ENCODE measurements around the gene FRK. TPM values are rescaled to one million over a fixed set of nuclear protein-coding genes. Genes with fewer than 3 reads are reported as not detected.

FRK gene
- total RNA-seq, 2 experiments from 2014 or later: not detected

GRCh38 chr6:116094041-116094440, 33.4 kb upstream of the FRK start:
- DNase-seq (no peak), ATAC-seq (ENCODE audit: poor library complexity) (no peak)
- TF ChIP-seq CTCF (IDR thresholded peaks at IDR 0.05): no peak
- no peaks in the 10 kb centered on the region for H3K36me3 Mint-ChIP-seq (ENCODE audit: low read depth)
- H3K27ac ChIP-seq (ENCODE audit: low read depth in 1 of 2, low read length in 2 of 2): no peak overlapping the region
- H3K27ac Mint-ChIP-seq: no peak overlapping the region
- H3K4me3 Mint-ChIP-seq: no peak overlapping the region
- no peaks in the 10 kb centered on the region for H3K4me1 Mint-ChIP-seq (ENCODE audit: low read depth)
- no peaks in the 10 kb centered on the region for H3K36me3 ChIP-seq (ENCODE audit: insufficient read depth, low read length)
- H3K9me3 Mint-ChIP-seq: peaks cover 3% of the 10 kb centered on the region
- CTCF ChIA-PET: no interaction called here
- POLR2A ChIA-PET: no interaction called here
- no peaks in the 10 kb centered on the region for H3K27me3 ChIP-seq (ENCODE audit: control insufficient read depth in 1 of 2, insufficient read depth in 2 of 2, low read length in 2 of 2)
- no peak overlapping the region for H3K4me3 ChIP-seq (ENCODE audit: low read length)
- intact Hi-C loops (cut with DNase I, micrococcal nuclease): no loop called here
- no peaks in the 10 kb centered on the region for H3K27me3 Mint-ChIP-seq
- no peaks in the 10 kb centered on the region for H3K4me1 ChIP-seq (ENCODE audit: insufficient read depth, low read length)
- H3K9me3 ChIP-seq (ENCODE audit: control insufficient read depth in 1 of 2, insufficient read depth in 1 of 2, low read length in 2 of 2): peaks cover 0 to 9% of the 10 kb centered on the region in 2 experiments

GRCh38 chr6:116090251-116090650, 29.6 kb upstream of the FRK start:
- peaks cover 3% of the 10 kb centered on the region for H3K27me3 Mint-ChIP-seq
- H3K27me3 ChIP-seq (ENCODE audit: control insufficient read depth in 1 of 2, insufficient read depth in 2 of 2, low read length in 2 of 2): no peaks in the 10 kb centered on the region
- ChIA-PET POLR2A (no interaction called here), CTCF (no interaction called here)
- no peak overlapping the region for H3K4me3 Mint-ChIP-seq
- no peak overlapping the region for H3K27ac ChIP-seq (ENCODE audit: low read depth in 1 of 2, low read length in 2 of 2)
- no peak overlapping the region for H3K27ac Mint-ChIP-seq
- no peak for DNase-seq
- H3K36me3 Mint-ChIP-seq (ENCODE audit: low read depth): no peaks in the 10 kb centered on the region
- no peak for ATAC-seq (ENCODE audit: poor library complexity)
- no peak overlapping the region for H3K4me3 ChIP-seq (ENCODE audit: low read length)
- intact Hi-C loops (cut with DNase I, micrococcal nuclease): no loop called here
- no peaks in the 10 kb centered on the region for H3K36me3 ChIP-seq (ENCODE audit: insufficient read depth, low read length)
- H3K9me3 ChIP-seq (ENCODE audit: control insufficient read depth in 1 of 2, insufficient read depth in 1 of 2, low read length in 2 of 2): no peaks in the 10 kb centered on the region
- no peaks in the 10 kb centered on the region for H3K4me1 Mint-ChIP-seq (ENCODE audit: low read depth)
- no peaks in the 10 kb centered on the region for H3K4me1 ChIP-seq (ENCODE audit: insufficient read depth, low read length)
- H3K9me3 Mint-ChIP-seq: no peaks in the 10 kb centered on the region
- TF ChIP-seq CTCF (IDR thresholded peaks at IDR 0.05): no peak

- TF ChIP-seq CTCF (IDR thresholded peaks at IDR 0.05): no peak
- no peak for ATAC-seq (ENCODE audit: poor library complexity)
- CTCF ChIA-PET: interaction anchor here (1.0 kb wide), 1 partner anchor 12 kb away, joined by 3 read pairs; the partner anchor contains the start of gene NT5DC1
Measured at GRCh38 chr6:116088946-116089345, 28.3 kb upstream of the FRK start.

More at GRCh38 chr6:116088946-116089345, 28.3 kb upstream of the FRK start:
- no peaks in the 10 kb centered on the region for H3K4me1 Mint-ChIP-seq (ENCODE audit: low read depth)
- no peaks in the 10 kb centered on the region for H3K9me3 Mint-ChIP-seq
- no peaks in the 10 kb centered on the region for H3K4me1 ChIP-seq (ENCODE audit: insufficient read depth, low read length)
- peaks cover 7% of the 10 kb centered on the region for H3K27me3 Mint-ChIP-seq
- intact Hi-C loops (cut with DNase I, micrococcal nuclease): no loop called here
- POLR2A ChIA-PET: no interaction called here
- no peak overlapping the region for H3K4me3 Mint-ChIP-seq
- H3K36me3 ChIP-seq (ENCODE audit: insufficient read depth, low read length): no peaks in the 10 kb centered on the region
- H3K27ac Mint-ChIP-seq: no peak overlapping the region
- H3K4me3 ChIP-seq (ENCODE audit: low read length): no peak overlapping the region
- no peaks in the 10 kb centered on the region for H3K36me3 Mint-ChIP-seq (ENCODE audit: low read depth)
- no peak for DNase-seq
- H3K9me3 ChIP-seq (ENCODE audit: control insufficient read depth in 1 of 2, insufficient read depth in 1 of 2, low read length in 2 of 2): no peaks in the 10 kb centered on the region
- no peak overlapping the region for H3K27ac ChIP-seq (ENCODE audit: low read depth in 1 of 2, low read length in 2 of 2)
- no peaks in the 10 kb centered on the region for H3K27me3 ChIP-seq (ENCODE audit: control insufficient read depth in 1 of 2, insufficient read depth in 2 of 2, low read length in 2 of 2)
